CD4-positive, alpha-beta T cell (primary cell): ENCODE results near the gene RHOBTB3. TPM values are rescaled to one million over a fixed set of nuclear protein-coding genes. Genes with fewer than 3 reads are reported as not detected.

ENCODE experiments used
- ATAC-seq: fragments of 200-7000 bp; cut with Tn5 transposase; one replicate; pipeline ENCODE4 v1.10.0; 2022; ENCODE audit warnings: mild to moderate bottlenecking; ENCODE audit not compliant: poor library complexity
- CTCF ChIA-PET: fragments of 350-600 bp; sonication (Branson Sonifier 250); formaldehyde crosslinking; loops from one replicate; lab custom pipeline; 2021; ENCODE audit warnings: antibody characterized with exemption, inconsistent platforms; lab: Charles Lee
- POLR2A ChIA-PET: fragments of 350-600 bp; sonication (Branson Sonifier 250); formaldehyde crosslinking; loops from one replicate; lab custom pipeline; 2021; ENCODE audit warnings: antibody characterized with exemption, inconsistent platforms; lab: Charles Lee
- DNase-seq, 14 experiments: peaks; one replicate each; pipeline ENCODE4 v3.0.0-alpha.2; 2013 to 2020; ENCODE audit warnings: mixed read lengths in 2 of 14
- H3K27ac ChIP-seq, 2 donors: one replicate each; pipeline versions ENCODE4 v1.5.1 to v1.7.0; 2013; ENCODE audit warnings: low read length in 2 of 2, low read depth in 1 of 2, mild to moderate bottlenecking in 1 of 2
- H3K27me3 ChIP-seq, 2 experiments: 1 replicate in 1 of 2; 2 replicates in 1 of 2; pipeline versions ENCODE4 v1.6.1 to v1.7.0; 2013; ENCODE audit warnings: low read length in 2 of 2, control low read depth in 1 of 2, mild to moderate bottlenecking in 1 of 2, moderate library complexity in 1 of 2; ENCODE audit not compliant: insufficient read depth in 2 of 2, control insufficient read depth in 1 of 2
- H3K36me3 ChIP-seq: one replicate; pipeline ENCODE4 v1.6.1; 2013; ENCODE audit warnings: low read length, control low read depth; ENCODE audit not compliant: insufficient read depth
- H3K4me1 ChIP-seq: one replicate; pipeline ENCODE4 v1.6.1; 2013; ENCODE audit warnings: low read length, control low read depth; ENCODE audit not compliant: insufficient read depth
- H3K4me3 ChIP-seq: one replicate; pipeline ENCODE4 v1.5.1; 2013; ENCODE audit warnings: mild to moderate bottlenecking, low read length, moderate library complexity
- H3K9me3 ChIP-seq, 2 experiments: 1 replicate in 1 of 2; 2 replicates in 1 of 2; pipeline versions ENCODE4 v1.6.1 to v1.7.0; 2013; ENCODE audit warnings: low read length in 2 of 2, mild to moderate bottlenecking in 2 of 2, control low read depth in 1 of 2, moderate library complexity in 1 of 2; ENCODE audit not compliant: control insufficient read depth in 1 of 2, insufficient read depth in 1 of 2
- H3K27ac Mint-ChIP-seq: one replicate; pipeline ENCODE4 v1.8.0; 2020; ENCODE audit warnings: mixed read lengths
- H3K27me3 Mint-ChIP-seq: one replicate; pipeline ENCODE4 v1.8.0; 2021; ENCODE audit warnings: mixed read lengths
- H3K36me3 Mint-ChIP-seq: one replicate; pipeline ENCODE4 v1.8.0; 2021; ENCODE audit warnings: low read depth, mixed read lengths
- H3K4me1 Mint-ChIP-seq: one replicate; pipeline ENCODE4 v1.8.0; 2021; ENCODE audit warnings: low read depth, mixed read lengths
- H3K4me3 Mint-ChIP-seq: one replicate; pipeline ENCODE4 v1.8.0; 2020; ENCODE audit warnings: mild to moderate bottlenecking, mixed read lengths
- H3K9me3 Mint-ChIP-seq: one replicate; pipeline ENCODE4 v1.8.0; 2020; ENCODE audit warnings: mixed read lengths
- intact Hi-C, 2 experiments: fragments of 100-400 bp; cut with DNase I in 1 of 2; cut with micrococcal nuclease in 1 of 2; formaldehyde crosslinking; loops; one replicate each; pipeline versions ENCODE4 v1.15.1 to v1.9.0; 2023 to 2025; cut with DNase I, micrococcal nuclease
- total RNA-seq, 174 experiments: library from RNA in 2 of 174; stranded (reverse) in 2 of 174; gene quantifications; one replicate each; pipeline ENCODE4 v1.2.3 and lab custom pipeline; 2021 to 2026
- TF ChIP-seq, protein P1 (sequence below): fragments of 200-600 bp; IDR thresholded peaks from one replicate; pipeline ENCODE4 v1.8.0; 2022; ENCODE audit warnings: antibody characterized with exemption, mild to moderate bottlenecking

RHOBTB3 gene
- total RNA-seq, 2 experiments from 2014 or later = 3.8 to 4.3 TPM

DNA sequence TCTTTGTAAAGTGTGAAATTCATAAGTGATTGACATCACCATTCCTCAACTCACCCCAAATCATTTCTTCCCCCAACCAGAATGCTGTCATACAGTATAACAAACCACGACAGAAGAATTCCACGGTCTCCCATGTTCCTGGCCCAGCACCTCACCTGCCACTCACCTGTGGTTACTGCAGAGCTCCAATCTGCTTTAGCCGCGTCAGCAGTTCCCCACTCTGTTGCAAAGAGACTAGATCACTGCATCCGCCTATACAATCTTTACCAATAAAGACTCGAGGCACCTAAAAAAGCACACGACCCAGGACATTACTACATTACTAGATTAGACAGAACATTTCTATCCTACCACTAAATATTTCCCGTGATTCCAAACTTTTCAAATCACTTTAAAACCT, 85.2 kb downstream of the RHOBTB3 start:
- H3K4me3 Mint-ChIP-seq = peak overlapping the region; percentile 98
- DNase-seq = peak in 1 of 14 experiments; percentile 33
- intact Hi-C loops = no loop called here
- H3K4me1 ChIP-seq = peaks cover 82% of the 10 kb centered on the region
- ATAC-seq = no peak
- H3K9me3 Mint-ChIP-seq = no peaks in the 10 kb centered on the region
- no peaks in the 10 kb centered on the region for H3K9me3 ChIP-seq
- H3K36me3 ChIP-seq = peaks cover 56% of the 10 kb centered on the region
- H3K4me1 Mint-ChIP-seq = peaks cover 82% of the 10 kb centered on the region
- H3K27me3 Mint-ChIP-seq = no peaks in the 10 kb centered on the region
- POLR2A ChIA-PET = interaction anchor here (0.6 kb wide), 2 partner anchors 152 to 1202 kb away, joined by 3 read pairs; no protein-coding TSS in a partner anchor
- TF ChIP-seq, protein P1, sequence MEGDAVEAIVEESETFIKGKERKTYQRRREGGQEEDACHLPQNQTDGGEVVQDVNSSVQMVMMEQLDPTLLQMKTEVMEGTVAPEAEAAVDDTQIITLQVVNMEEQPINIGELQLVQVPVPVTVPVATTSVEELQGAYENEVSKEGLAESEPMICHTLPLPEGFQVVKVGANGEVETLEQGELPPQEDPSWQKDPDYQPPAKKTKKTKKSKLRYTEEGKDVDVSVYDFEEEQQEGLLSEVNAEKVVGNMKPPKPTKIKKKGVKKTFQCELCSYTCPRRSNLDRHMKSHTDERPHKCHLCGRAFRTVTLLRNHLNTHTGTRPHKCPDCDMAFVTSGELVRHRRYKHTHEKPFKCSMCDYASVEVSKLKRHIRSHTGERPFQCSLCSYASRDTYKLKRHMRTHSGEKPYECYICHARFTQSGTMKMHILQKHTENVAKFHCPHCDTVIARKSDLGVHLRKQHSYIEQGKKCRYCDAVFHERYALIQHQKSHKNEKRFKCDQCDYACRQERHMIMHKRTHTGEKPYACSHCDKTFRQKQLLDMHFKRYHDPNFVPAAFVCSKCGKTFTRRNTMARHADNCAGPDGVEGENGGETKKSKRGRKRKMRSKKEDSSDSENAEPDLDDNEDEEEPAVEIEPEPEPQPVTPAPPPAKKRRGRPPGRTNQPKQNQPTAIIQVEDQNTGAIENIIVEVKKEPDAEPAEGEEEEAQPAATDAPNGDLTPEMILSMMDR = no peak
- H3K27me3 ChIP-seq = no peaks in the 10 kb centered on the region
- CTCF ChIA-PET = interaction anchor here (0.5 to 8.0 kb wide), 3 partner anchors 18 to 35 kb away, joined by 5 to 51 read pairs (median 11); no protein-coding TSS in a partner anchor
- H3K27ac ChIP-seq = no peak overlapping the region
- peaks cover 71% of the 10 kb centered on the region for H3K36me3 Mint-ChIP-seq
- peak overlapping the region; percentile 84 for H3K4me3 ChIP-seq
- peak overlapping the region; percentile 83 for H3K27ac Mint-ChIP-seq

DNA sequence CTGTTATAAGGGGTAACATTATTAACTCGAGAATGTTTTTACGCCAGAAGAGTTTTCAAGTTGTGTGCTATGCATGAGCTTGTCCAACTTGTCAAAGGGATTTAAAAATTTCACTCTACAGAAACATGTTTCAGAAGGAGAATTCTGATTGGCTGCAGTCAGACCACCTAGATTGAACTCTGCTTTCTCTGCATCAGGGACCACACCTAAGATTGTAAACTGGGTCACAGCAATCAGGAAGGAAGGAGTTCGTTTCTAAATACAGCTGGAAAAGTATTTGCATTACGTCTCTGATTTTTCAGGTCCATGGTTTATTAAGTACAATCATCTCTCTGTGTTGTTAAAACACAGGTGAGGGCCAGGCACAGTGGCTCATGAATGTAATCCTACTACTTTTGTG, 85.6 kb downstream of the RHOBTB3 start:
- H3K36me3 Mint-ChIP-seq = peaks cover 72% of the 10 kb centered on the region
- POLR2A ChIA-PET = interaction anchor here (0.6 to 8.8 kb wide), 2 partner anchors 9 to 153 kb away, joined by 3 to 157 read pairs; no protein-coding TSS in a partner anchor
- TF ChIP-seq, protein P1 = no peak
- peak overlapping the region; percentile 98 for H3K4me3 Mint-ChIP-seq
- H3K4me1 Mint-ChIP-seq = peaks cover 82% of the 10 kb centered on the region
- no peaks in the 10 kb centered on the region for H3K9me3 Mint-ChIP-seq
- intact Hi-C loops = no loop called here
- Histone ChIP-seq H3K4me1 (peaks cover 77% of the 10 kb centered on the region), H3K27me3 (no peaks in the 10 kb centered on the region), H3K36me3 (peaks cover 56% of the 10 kb centered on the region), H3K4me3 (peak overlapping the region; percentile 84), H3K27ac (peak overlapping the region; percentile 49 to 70), H3K9me3 (no peaks in the 10 kb centered on the region)
- CTCF ChIA-PET = interaction anchor here (2.4 to 8.0 kb wide), 2 partner anchors 18 to 35 kb away, joined by 11 to 51 read pairs; no protein-coding TSS in a partner anchor
- DNase-seq (peak in 1 of 14 experiments; percentile 47), ATAC-seq (no peak)
- no peaks in the 10 kb centered on the region for H3K27me3 Mint-ChIP-seq
- H3K27ac Mint-ChIP-seq = peak overlapping the region; percentile 83

DNA sequence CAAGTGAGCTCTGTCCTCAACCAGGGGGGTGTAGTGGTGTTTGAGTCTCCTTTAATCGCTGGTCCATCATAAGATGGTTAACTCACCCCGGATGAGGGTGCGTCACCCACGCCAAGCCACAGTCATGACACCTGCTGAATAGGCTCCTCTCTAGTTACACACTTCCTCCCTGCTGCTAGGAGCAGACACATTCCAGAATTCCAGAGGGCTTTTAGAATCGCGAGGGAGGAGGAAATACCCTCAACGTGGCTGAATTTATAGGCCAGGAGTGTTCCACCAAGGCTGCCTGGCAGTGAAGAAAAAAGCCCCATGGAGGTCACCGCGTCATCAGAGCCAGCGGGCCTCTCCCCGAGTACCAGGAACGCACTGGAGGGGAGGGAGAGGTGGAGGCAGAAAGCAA, 86.3 kb downstream of the RHOBTB3 start:
- intact Hi-C loops = no loop called here
- Histone ChIP-seq H3K4me3 (peak overlapping the region; percentile 84), H3K36me3 (peaks cover 54% of the 10 kb centered on the region), H3K4me1 (peaks cover 71% of the 10 kb centered on the region), H3K27ac (peak overlapping the region; percentile 49 to 70), H3K27me3 (no peaks in the 10 kb centered on the region), H3K9me3 (no peaks in the 10 kb centered on the region)
- H3K4me3 Mint-ChIP-seq = peak overlapping the region; percentile 98
- ChIA-PET POLR2A (interaction anchor here (1.4 to 8.8 kb wide), 3 partner anchors 9 to 17 kb away, joined by 5 to 157 read pairs (median 10); no protein-coding TSS in a partner anchor), CTCF (interaction anchor here (1.6 to 8.0 kb wide), 3 partner anchors 11 to 36 kb away, joined by 5 to 51 read pairs (median 11); no protein-coding TSS in a partner anchor)
- H3K4me1 Mint-ChIP-seq = peaks cover 81% of the 10 kb centered on the region
- H3K36me3 Mint-ChIP-seq = peaks cover 72% of the 10 kb centered on the region
- no peaks in the 10 kb centered on the region for H3K27me3 Mint-ChIP-seq
- H3K9me3 Mint-ChIP-seq = no peaks in the 10 kb centered on the region
- TF ChIP-seq, protein P1 = no peak
- peak; percentile 24 for ATAC-seq
- H3K27ac Mint-ChIP-seq = peak overlapping the region; percentile 83
- DNase-seq = peak in 6 of 14 experiments; percentile 28 to 73 (median 58)
